ENCODE measurements around the gene CAGE1. TPM values are rescaled to one million over a fixed set of nuclear protein-coding genes. Genes with fewer than 3 reads are reported as not detected.
A peak's percentile ranks its signal among the peaks of the same experiment; 100 is the strongest.
"Not testable (repeated sequence)": the region's sequence is repeated elsewhere in the genome, so short reads cannot be mapped to it uniquely, and the experiment has no call there.

Gene CAGE1
- total RNA-seq, 4 donors from 2014 or later = not detected

GRCh38 chr6:7328243-7328642 is 61.3 kb downstream of the CAGE1 start:
- no peak for DNase-seq
- H3K4me3 ChIP-seq = no peak overlapping the region
- in situ Hi-C loops (cut with MboI; ENCODE audit: low sequenced_read_pairs in 4 of 4) = loop anchor here in 1 of 4 donors (10.0 kb wide), 1 partner anchor 57 kb away; the partner anchor contains the start of genes CAGE1 and RIOK1
- ATAC-seq = no peak
- H3K9me3 ChIP-seq = no peaks in the 10 kb centered on the region
- intact Hi-C loops (cut with DNase I; ENCODE audit: low total_unique reads) = no loop called here
- no peaks in the 10 kb centered on the region for H3K4me1 ChIP-seq
- H3K36me3 ChIP-seq = no peaks in the 10 kb centered on the region
- TF ChIP-seq POLR2A (IDR thresholded peaks at IDR 0.05) = no peak
- TF ChIP-seq, protein P1, sequence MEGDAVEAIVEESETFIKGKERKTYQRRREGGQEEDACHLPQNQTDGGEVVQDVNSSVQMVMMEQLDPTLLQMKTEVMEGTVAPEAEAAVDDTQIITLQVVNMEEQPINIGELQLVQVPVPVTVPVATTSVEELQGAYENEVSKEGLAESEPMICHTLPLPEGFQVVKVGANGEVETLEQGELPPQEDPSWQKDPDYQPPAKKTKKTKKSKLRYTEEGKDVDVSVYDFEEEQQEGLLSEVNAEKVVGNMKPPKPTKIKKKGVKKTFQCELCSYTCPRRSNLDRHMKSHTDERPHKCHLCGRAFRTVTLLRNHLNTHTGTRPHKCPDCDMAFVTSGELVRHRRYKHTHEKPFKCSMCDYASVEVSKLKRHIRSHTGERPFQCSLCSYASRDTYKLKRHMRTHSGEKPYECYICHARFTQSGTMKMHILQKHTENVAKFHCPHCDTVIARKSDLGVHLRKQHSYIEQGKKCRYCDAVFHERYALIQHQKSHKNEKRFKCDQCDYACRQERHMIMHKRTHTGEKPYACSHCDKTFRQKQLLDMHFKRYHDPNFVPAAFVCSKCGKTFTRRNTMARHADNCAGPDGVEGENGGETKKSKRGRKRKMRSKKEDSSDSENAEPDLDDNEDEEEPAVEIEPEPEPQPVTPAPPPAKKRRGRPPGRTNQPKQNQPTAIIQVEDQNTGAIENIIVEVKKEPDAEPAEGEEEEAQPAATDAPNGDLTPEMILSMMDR (IDR thresholded peaks at IDR 0.05 in 4 of 5, conservative IDR thresholded peaks at IDR 0.05 in 1 of 5) = no peak
- no peaks in the 10 kb centered on the region for H3K27me3 ChIP-seq
- no peak overlapping the region for H3K27ac ChIP-seq

DNA sequence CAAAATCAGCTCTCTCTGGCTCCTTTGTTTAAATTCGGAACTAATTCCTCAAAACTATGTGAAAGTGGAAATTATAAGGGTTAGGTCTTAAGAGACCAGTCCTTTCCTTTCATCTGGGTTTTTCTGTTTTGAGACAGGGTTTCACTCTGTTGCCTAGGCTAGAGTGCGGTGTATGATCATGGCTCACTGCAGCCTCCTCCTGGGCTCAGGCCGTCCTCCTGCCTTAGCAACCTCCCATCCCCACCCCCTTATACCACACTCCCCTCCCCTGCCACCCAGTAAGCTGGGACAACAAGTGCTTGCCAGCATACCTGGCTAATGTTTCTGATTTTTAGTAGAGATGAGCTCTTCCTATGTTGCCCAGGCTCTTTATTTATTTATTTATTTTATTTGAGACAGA is 63.8 kb downstream of the CAGE1 start:
- ATAC-seq (no peak), DNase-seq (no peak)
- no peaks in the 10 kb centered on the region for H3K27me3 ChIP-seq
- H3K36me3 ChIP-seq = no peaks in the 10 kb centered on the region
- no peak overlapping the region for H3K4me3 ChIP-seq
- intact Hi-C loops (cut with DNase I; ENCODE audit: low total_unique reads) (no loop called here), in situ Hi-C loops (cut with MboI; ENCODE audit: low sequenced_read_pairs in 4 of 4) (loop anchor here in 1 of 4 donors (10.0 kb wide), 1 partner anchor 59 kb away; the partner anchor contains the start of genes CAGE1 and RIOK1)
- H3K27ac ChIP-seq = no peak overlapping the region
- no peaks in the 10 kb centered on the region for H3K9me3 ChIP-seq
- H3K4me1 ChIP-seq = no peaks in the 10 kb centered on the region
- TF ChIP-seq POLR2A (IDR thresholded peaks at IDR 0.05) = no peak
- TF ChIP-seq, protein P1 (IDR thresholded peaks at IDR 0.05 in 4 of 5, conservative IDR thresholded peaks at IDR 0.05 in 1 of 5) = no peak

DNA sequence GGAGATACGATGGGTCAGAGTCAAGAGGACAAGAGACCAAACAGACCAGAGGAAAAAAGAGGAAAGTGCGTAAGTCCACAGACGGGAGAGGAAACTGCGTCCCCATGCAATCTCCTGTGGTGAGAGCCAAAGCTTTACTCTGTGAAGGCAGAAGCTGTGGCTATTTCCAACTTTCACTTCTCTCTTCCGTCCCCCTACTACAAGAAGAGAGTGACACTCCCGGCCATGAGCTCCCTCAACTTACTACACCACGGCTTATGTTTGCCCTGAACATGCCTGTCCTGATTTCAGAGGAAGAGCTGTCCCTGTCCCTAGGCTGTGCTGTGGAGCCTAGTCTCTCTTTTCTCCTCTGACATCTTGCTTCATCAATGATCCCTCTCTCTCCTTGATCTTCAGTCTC is 65.0 kb downstream of the CAGE1 start:
- TF ChIP-seq, protein P1 (IDR thresholded peaks at IDR 0.05 in 4 of 5, conservative IDR thresholded peaks at IDR 0.05 in 1 of 5) = no peak
- TF ChIP-seq POLR2A (IDR thresholded peaks at IDR 0.05) = no peak
- Histone ChIP-seq H3K27ac (no peak overlapping the region), H3K4me1 (no peaks in the 10 kb centered on the region), H3K27me3 (no peaks in the 10 kb centered on the region), H3K36me3 (no peaks in the 10 kb centered on the region), H3K9me3 (no peaks in the 10 kb centered on the region), H3K4me3 (no peak overlapping the region)
- ATAC-seq (peak in 1 of 2 donors; percentile 51), DNase-seq (peak in 1 of 2 donors; percentile 24)
- intact Hi-C loops (cut with DNase I; ENCODE audit: low total_unique reads) = no loop called here
- in situ Hi-C loops (cut with MboI; ENCODE audit: low sequenced_read_pairs in 4 of 4) = loop anchor here in 1 of 4 donors (10.0 kb wide), 1 partner anchor 60 kb away; the partner anchor contains the start of genes CAGE1 and RIOK1

DNA sequence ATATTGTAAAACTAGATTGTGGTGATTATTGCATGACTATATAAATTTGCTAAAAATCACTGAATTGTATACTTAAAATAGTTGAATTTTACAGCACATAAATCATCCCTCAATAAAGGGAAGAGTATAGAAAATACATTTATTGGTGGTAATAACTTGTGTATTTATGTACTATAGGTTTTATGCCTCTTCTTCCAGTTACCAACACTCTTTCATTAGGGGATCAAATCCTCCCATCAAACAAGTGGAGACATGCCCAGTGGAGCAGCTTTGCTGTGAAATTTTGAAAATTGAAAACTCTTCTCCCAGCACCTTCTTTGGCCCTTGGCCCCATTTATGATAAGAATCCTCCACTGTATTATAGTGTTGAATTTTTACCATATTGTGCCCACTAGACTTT is 66.5 kb downstream of the CAGE1 start:
- no peaks in the 10 kb centered on the region for H3K36me3 ChIP-seq
- no peak overlapping the region for H3K4me3 ChIP-seq
- in situ Hi-C loops (cut with MboI; ENCODE audit: low sequenced_read_pairs in 4 of 4) (loop anchor here in 1 of 4 donors (10.0 kb wide), 1 partner anchor 62 kb away; the partner anchor contains the start of genes CAGE1 and RIOK1), intact Hi-C loops (cut with DNase I; ENCODE audit: low total_unique reads) (no loop called here)
- no peak for ATAC-seq
- DNase-seq = no peak
- H3K27ac ChIP-seq = no peak overlapping the region
- H3K4me1 ChIP-seq = no peaks in the 10 kb centered on the region
- H3K27me3 ChIP-seq = no peaks in the 10 kb centered on the region
- H3K9me3 ChIP-seq = no peaks in the 10 kb centered on the region
- TF ChIP-seq, protein P1 (IDR thresholded peaks at IDR 0.05 in 4 of 5, conservative IDR thresholded peaks at IDR 0.05 in 1 of 5) = no peak
- no peak for TF ChIP-seq POLR2A (IDR thresholded peaks at IDR 0.05)

GRCh38 chr6:7321866-7322265 is 67.7 kb downstream of the CAGE1 start:
- ATAC-seq; H3K9me3 ChIP-seq; H3K4me1 ChIP-seq; H3K36me3 ChIP-seq; H3K27me3 ChIP-seq; H3K4me3 ChIP-seq; H3K27ac ChIP-seq; DNase-seq; intact Hi-C loops (cut with DNase I; ENCODE audit: low total_unique reads): not testable (repeated sequence)
- in situ Hi-C loops (cut with MboI; ENCODE audit: low sequenced_read_pairs in 4 of 4) = loop anchor here in 1 of 4 donors (10.0 kb wide), 1 partner anchor 63 kb away; the partner anchor contains the start of genes CAGE1 and RIOK1

DNA sequence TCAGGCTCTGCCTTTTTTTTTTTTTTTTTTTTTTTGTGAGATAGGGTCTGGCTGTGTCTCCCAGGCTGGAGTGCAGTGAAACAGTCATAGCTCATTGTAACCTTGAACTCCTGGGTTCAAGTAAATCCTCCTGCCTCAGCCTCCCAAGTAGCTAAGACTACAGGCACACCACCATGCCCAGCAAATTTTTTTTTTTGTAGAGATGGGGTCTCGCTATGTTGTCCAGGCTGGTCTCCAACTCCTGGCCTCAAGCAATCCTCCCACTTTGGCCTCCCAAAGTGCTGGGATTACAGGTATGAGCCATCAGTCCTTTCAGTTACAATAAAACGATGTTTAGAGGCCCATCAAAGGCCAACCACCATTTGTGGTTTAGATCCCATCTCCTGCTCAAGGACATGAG is 70.1 kb downstream of the CAGE1 start:
- H3K27ac ChIP-seq; intact Hi-C loops (cut with DNase I; ENCODE audit: low total_unique reads); DNase-seq; in situ Hi-C loops (cut with MboI; ENCODE audit: low sequenced_read_pairs in 4 of 4); H3K36me3 ChIP-seq; H3K27me3 ChIP-seq; H3K4me1 ChIP-seq; H3K9me3 ChIP-seq; ATAC-seq; H3K4me3 ChIP-seq: not testable (repeated sequence)
